ENCODE measurements around the gene RABL3. TPM values are rescaled to one million over a fixed set of nuclear protein-coding genes. Genes with fewer than 3 reads are reported as not detected.
"Not testable (repeated sequence)": the region's sequence is repeated elsewhere in the genome, so short reads cannot be mapped to it uniquely, and the experiment has no call there.

RABL3 gene
- total and polyA plus RNA-seq, 8 donors: 2.1 to 14.8 (median 7.9) TPM

DNA sequence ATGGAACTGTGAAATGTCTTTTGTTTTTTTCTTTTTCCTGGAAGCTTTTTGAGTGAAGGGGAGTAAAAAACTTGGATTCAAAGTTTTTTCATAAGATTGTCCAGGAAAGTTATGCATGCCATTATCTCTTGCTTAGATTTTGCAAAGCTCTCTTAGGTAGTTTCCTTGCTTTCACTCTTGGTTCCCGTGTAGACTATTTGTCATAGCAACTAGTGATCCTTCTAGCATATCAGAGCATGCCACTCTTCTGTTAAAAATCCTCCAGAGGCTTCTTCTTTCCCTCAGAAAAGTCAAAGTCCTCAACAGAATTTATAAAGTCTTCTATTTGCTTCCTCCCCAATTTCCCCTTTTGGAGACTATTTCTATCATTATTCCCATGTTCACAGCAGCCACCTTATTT is 21.3 kb upstream of the RABL3 start:
- Histone ChIP-seq H3K4me3 (no peak overlapping the region), H3K9me3 (no peaks in the 10 kb centered on the region), H3K36me3 (no peaks in the 10 kb centered on the region), H3K4me1 (peaks cover 0 to 16% (median 11%) of the 10 kb centered on the region in 3 donors), H3K27ac (no peak overlapping the region), H3K27me3 (no peaks in the 10 kb centered on the region)
- FAIRE-seq (no peak), ATAC-seq (no peak), DNase-seq (no peak)
- intact Hi-C loops (cut with DNase I): no loop called here
- no peak for TF ChIP-seq CTCF (IDR thresholded peaks at IDR 0.05)
- WGBS, 2 donors: 59 to 63% methylated on average over 1 of the region's 1 CpG

GRCh38 chr3:120762615-120763014 is 20.3 kb upstream of the RABL3 start:
- H3K36me3 ChIP-seq: no peaks in the 10 kb centered on the region
- H3K27ac ChIP-seq: no peak overlapping the region
- ATAC-seq (no peak), FAIRE-seq (no peak), DNase-seq (no peak)
- WGBS, 2 donors: 83 to 90% methylated on average over 1 of the region's 1 CpG
- TF ChIP-seq CTCF (IDR thresholded peaks at IDR 0.05): no peak
- H3K27me3 ChIP-seq: no peaks in the 10 kb centered on the region
- H3K9me3 ChIP-seq: no peaks in the 10 kb centered on the region
- no peak overlapping the region for H3K4me3 ChIP-seq
- intact Hi-C loops (cut with DNase I): no loop called here
- H3K4me1 ChIP-seq: peaks cover 0 to 16% (median 11%) of the 10 kb centered on the region in 3 donors

GRCh38 chr3:120758551-120758950 is 16.2 kb upstream of the RABL3 start:
- DNase-seq; H3K27ac ChIP-seq; H3K9me3 ChIP-seq; intact Hi-C loops (cut with DNase I); H3K4me3 ChIP-seq; ATAC-seq; FAIRE-seq; H3K27me3 ChIP-seq; H3K4me1 ChIP-seq; H3K36me3 ChIP-seq: not testable (repeated sequence)
- 85 to 97% methylated on average over 4 of the region's 4 CpGs for WGBS, 2 donors

GRCh38 chr3:120756061-120756460 is 13.7 kb upstream of the RABL3 start:
- Histone ChIP-seq H3K36me3 (peaks cover 0 to 7% (median 0%) of the 10 kb centered on the region in 3 donors), H3K4me3 (no peak overlapping the region), H3K27ac (no peak overlapping the region), H3K9me3 (no peaks in the 10 kb centered on the region), H3K27me3 (no peaks in the 10 kb centered on the region), H3K4me1 (no peaks in the 10 kb centered on the region)
- ATAC-seq (no peak), FAIRE-seq (no peak), DNase-seq (no peak)
- TF ChIP-seq CTCF (IDR thresholded peaks at IDR 0.05): no peak
- intact Hi-C loops (cut with DNase I): no loop called here
- WGBS, 2 donors: 89 to 91% methylated on average over 2 of the region's 2 CpGs

GRCh38 chr3:120753810-120754209 is 11.5 kb upstream of the RABL3 start:
- DNase-seq (no peak), FAIRE-seq (no peak), ATAC-seq (no peak)
- TF ChIP-seq CTCF (IDR thresholded peaks at IDR 0.05): no peak
- H3K36me3 ChIP-seq: peaks cover 0 to 10% (median 0%) of the 10 kb centered on the region in 3 donors
- intact Hi-C loops (cut with DNase I): no loop called here
- H3K4me3 ChIP-seq: no peak overlapping the region
- no peaks in the 10 kb centered on the region for H3K9me3 ChIP-seq
- no peaks in the 10 kb centered on the region for H3K27me3 ChIP-seq
- no peaks in the 10 kb centered on the region for H3K4me1 ChIP-seq
- no peak overlapping the region for H3K27ac ChIP-seq

DNA sequence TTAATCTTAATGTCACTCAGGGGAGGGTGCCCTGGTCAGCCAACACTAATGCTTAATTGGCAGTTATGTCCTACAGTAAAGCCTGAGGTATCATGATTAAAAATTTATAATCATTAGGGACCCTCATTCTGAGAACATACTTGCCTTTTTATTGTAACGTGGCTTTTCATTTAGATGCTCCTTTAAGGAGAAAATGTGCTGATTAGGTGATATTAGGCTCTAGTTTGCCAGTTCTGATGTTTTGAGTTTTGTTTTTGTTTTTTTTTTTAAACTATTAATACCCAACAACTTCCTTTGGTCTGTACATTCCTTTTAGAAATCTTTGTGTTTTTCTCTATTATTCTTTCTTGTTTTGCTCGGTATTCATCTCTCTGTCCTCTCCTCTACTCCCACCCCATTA is 10.5 kb upstream of the RABL3 start:
- peaks cover 0 to 10% (median 0%) of the 10 kb centered on the region in 3 donors for H3K36me3 ChIP-seq
- no peaks in the 10 kb centered on the region for H3K27me3 ChIP-seq
- DNase-seq: no peak
- TF ChIP-seq CTCF (IDR thresholded peaks at IDR 0.05): no peak
- H3K4me3 ChIP-seq: no peak overlapping the region
- ATAC-seq: no peak
- WGBS, 2 donors: 92 to 100% methylated on average over 2 of the region's 2 CpGs
- intact Hi-C loops (cut with DNase I): no loop called here
- no peaks in the 10 kb centered on the region for H3K9me3 ChIP-seq
- no peak for FAIRE-seq
- no peaks in the 10 kb centered on the region for H3K4me1 ChIP-seq
- H3K27ac ChIP-seq: no peak overlapping the region

Data from pancreas (tissue), 10 donors.